H1 (cell line): ENCODE data around the gene CFH. TPM values are rescaled to one million over a fixed set of nuclear protein-coding genes. Genes with fewer than 3 reads are reported as not detected.
A peak's percentile ranks its signal among the peaks of the same experiment; 100 is the strongest.

Experiments used
- ATF2 ChIP-seq: IDR thresholded peaks from 2 replicates; pipeline ENCODE4 v1.6.1; 2012; ENCODE audit warnings: low read length, inconsistent platforms
- CBX5 ChIP-seq: fragments of 300-800, 300-1000 bp; sonication (generic); IDR thresholded peaks from 2 replicates; pipeline ENCODE4 v1.7.1; 2016; ENCODE audit warnings: antibody characterized with exemption, low read length, low read depth
- CHD7 ChIP-seq: fragments of 300-600 bp; sonication (generic); IDR thresholded peaks from 2 replicates; pipeline ENCODE4 v1.7.1; 2012; ENCODE audit warnings: low read length, moderate library complexity, mild to moderate bottlenecking, inconsistent platforms; ENCODE audit not compliant: insufficient replicate concordance
- JUN ChIP-seq: IDR thresholded peaks from 2 replicates; pipeline ENCODE4 v1.6.1; 2011; ENCODE audit warnings: low read depth, mild to moderate bottlenecking, improper control_type of control experiment, low read length
- KDM4A ChIP-seq: IDR thresholded peaks from one replicate; pipeline ENCODE4 v1.7.1; 2012; ENCODE audit warnings: low read depth, mild to moderate bottlenecking, moderate library complexity, low read length, inconsistent platforms; ENCODE audit not compliant: severe bottlenecking
- polyA plus RNA-seq, 7 experiments: library from polyadenylated mRNA; depleted of rRNA in 3 of 7; stranded (reverse) in 5 of 7; unstranded in 2 of 7; fragments of >200 nt in 5 of 7; fragments of 200-250 nt in 2 of 7; gene quantifications; 1 replicate in 5 of 7; 2 replicates in 1 of 7; 4 replicates in 1 of 7; pipeline versions ENCODE4 v1.2.1 to v1.2.3, GENCODE V29; 2011 to 2013; ENCODE audit warnings: missing spikeins in 2 of 7, mixed read lengths in 2 of 7
- total RNA-seq: library from RNA; stranded (reverse); fragmentation: NEBNext Ultra II Directional; extraction: Animal tissue kit (Norgen Biotek cat#: 25700); gene quantifications from 2 replicates; pipeline ENCODE4 v1.2.1, GENCODE V29; 2021

CFH gene
- total and polyA plus RNA-seq, 2 of the 8 experiments (the other 6 are each of a cell fraction or from before 2014, with no cell fraction given) = not detected

DNA sequence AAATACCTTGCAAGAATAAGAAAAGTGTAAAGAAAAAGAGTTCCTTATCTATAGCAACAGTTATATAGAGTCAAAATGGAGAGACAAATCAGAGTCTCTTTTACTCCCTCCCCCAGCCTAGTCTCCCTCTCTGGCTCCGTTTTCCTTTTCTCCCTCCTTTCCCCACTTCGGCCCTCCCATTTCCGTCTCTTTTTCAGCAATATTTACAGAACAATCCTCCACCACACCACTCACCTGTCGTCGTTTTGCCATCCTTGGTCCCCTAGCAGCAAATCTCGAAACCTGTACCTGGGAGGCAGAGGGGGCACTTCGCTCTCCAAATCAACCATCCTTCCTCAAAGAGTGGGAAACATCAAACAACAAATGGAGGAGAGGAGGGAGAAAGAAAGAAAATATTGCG lies 43.9 kb upstream of the CFH start (continued):
- TF ChIP-seq CHD7 (peak; percentile 11), ATF2 (0 out of 2 replicates have a peak, but pooled peaks have one; percentile 27), JUN (no peak), KDM4A (peak; percentile 38), CBX5 (no peak)
